Measurements from ENCODE around the gene COL4A2.
A peak's percentile ranks its signal among the peaks of the same experiment; 100 is the strongest.
"Not testable (repeated sequence)": the region's sequence is repeated elsewhere in the genome, so short reads cannot be mapped to it uniquely, and the experiment has no call there.

Gene COL4A2

GRCh38 chr13:110317496-110318195, 10.6 kb downstream of the COL4A2 start:
- no peak overlapping the region for H3K27ac ChIP-seq
- DNase-seq (ENCODE audit: low read depth, low spot score): no peak

DNA sequence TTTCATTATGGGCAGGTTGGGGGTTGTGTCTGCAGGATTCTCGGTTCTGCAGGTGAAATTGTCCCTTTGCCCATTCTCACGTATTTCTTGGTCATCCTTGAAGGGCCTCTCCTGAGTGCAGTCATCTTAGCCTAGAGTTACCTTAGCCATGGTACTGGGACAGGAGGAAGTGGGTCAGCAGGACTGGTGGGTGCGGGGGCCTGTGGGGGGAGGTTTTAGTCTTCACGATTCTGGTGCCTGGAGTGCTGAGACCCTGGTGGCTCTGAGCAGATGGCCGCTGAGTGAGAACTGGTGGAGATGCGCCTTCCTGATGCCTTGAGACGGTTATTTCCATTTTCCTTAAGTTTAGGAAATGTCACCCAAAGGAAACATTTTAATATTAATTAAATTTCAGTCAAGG, 11.8 kb downstream of the COL4A2 start:
- peak overlapping the region; percentile 89 for H3K27ac ChIP-seq
- no peak for DNase-seq (ENCODE audit: low read depth, low spot score)

GRCh38 chr13:110319397-110319773, 12.3 kb downstream of the COL4A2 start:
- DNase-seq (ENCODE audit: low read depth, low spot score): no peak
- H3K27ac ChIP-seq: peak overlapping the region; percentile 89

GRCh38 chr13:110319774-110320509, 12.9 kb downstream of the COL4A2 start:
- peak overlapping the region; percentile 89 for H3K27ac ChIP-seq
- no peak for DNase-seq (ENCODE audit: low read depth, low spot score)

GRCh38 chr13:110320645-110321044, 13.6 kb downstream of the COL4A2 start:
- DNase-seq (ENCODE audit: low read depth, low spot score): no peak
- H3K27ac ChIP-seq: peak overlapping the region; percentile 89

DNA sequence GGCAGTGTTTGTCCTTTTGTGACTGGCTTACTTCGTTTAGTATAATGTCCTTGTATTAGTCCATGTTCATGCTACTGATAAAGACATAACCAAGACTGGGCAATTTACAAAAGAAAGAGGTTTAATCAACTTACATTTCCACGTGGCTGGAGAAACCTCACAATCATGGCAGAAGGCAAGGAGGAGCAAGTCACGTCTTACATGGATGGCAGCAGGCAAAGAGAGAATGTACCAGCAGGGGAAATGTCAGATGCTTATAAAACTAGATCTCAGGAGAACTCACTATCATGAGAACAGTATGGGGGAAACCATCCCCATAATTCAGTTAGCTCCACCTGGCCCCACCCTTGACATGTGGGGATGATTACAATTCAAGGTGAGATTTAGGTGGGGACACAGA, 14.5 kb downstream of the COL4A2 start:
- H3K27ac ChIP-seq; DNase-seq (ENCODE audit: low read depth, low spot score): not testable (repeated sequence)

DNA sequence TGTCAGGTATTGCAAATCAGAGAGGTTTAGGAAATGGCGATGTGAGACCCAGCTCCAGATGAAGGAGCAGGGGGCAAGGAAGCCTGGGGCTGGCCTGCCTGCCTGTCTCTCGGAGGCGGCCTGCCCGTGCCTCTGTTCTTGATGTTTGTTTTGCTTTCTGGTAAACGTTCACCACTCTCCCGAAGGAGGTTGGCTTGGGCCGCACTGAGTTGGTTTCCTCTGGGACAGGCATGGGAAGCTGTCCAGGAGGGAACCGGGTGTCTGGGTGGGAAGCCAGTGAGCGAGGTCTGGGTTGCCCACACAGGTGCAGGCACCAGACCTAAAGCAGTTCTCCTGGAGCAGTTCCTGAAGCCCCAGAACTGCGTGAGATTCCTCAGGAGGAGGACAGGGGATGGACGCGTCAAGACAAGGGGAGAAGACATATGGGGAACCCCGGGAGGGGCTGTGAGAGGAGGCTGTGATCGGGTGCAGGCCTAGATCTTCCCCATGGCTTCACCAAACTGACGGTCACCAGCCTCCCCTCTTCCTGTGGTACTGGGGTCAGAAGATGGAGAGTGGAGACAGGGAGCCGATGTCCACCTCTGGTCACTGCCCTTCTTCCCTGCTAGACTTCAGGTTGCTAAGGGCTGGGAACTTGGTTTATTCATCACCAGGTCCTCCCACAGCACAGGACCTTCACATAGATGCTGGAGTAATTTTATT, 15.2 kb downstream of the COL4A2 start:
- no peak overlapping the region for H3K27ac ChIP-seq

DNA sequence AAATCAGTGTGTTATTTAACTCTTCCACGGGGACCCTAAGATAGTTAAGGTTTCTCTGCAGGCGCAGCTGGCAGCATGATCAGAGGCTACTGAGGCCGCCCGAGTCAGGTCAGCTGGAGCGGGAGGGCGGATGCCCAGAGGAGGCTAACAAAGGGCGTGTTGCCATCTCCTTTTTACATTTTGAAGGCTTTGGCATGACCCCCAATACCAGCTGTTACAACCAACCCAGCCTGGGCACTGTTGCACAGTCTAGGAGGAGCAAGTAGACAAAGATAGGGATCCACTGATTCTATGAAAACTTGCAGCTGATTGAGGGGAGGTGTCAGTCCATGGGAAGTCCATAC, 15.7 kb downstream of the COL4A2 start:
- no peak for DNase-seq (ENCODE audit: low read depth, low spot score)
- H3K27ac ChIP-seq: no peak overlapping the region

More for the DNA sequence above, 15.2 kb downstream of the COL4A2 start:
- no peak for DNase-seq (ENCODE audit: low read depth, low spot score)

- no peak overlapping the region for H3K27ac ChIP-seq
- no peak for DNase-seq (ENCODE audit: low read depth, low spot score)
Observed at GRCh38 chr13:110323172-110323891, 16.2 kb downstream of the COL4A2 start.

- no peak for DNase-seq (ENCODE audit: low read depth, low spot score)
- H3K27ac ChIP-seq: no peak overlapping the region
Observed at GRCh38 chr13:110324026-110324749, 17.1 kb downstream of the COL4A2 start.

GRCh38 chr13:110326263-110326904, 19.3 kb downstream of the COL4A2 start:
- no peak overlapping the region for H3K27ac ChIP-seq
- no peak for DNase-seq (ENCODE audit: low read depth, low spot score)

- DNase-seq (ENCODE audit: low read depth, low spot score): no peak
- no peak overlapping the region for H3K27ac ChIP-seq
Observed at GRCh38 chr13:110327051-110327721, 20.1 kb downstream of the COL4A2 start.

DNA sequence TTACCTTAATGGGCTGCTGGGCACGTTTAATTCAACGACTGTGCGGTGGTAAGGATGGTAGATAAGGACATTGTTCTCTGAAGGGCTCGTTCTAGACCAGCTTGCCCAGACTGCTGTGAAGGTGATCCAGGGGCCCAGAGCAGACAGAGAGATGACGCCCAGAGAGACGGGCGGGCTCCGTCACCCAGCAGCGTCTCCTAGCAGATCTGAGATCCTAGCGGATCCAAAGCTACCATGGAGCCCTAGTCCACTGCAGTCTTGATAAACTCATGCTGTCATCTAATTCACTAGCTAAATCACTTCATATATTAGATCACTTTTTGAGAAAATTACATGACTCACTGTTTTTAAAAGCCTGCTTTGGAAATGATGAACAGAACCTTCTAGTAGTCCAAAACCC, 21.5 kb downstream of the COL4A2 start:
- H3K27ac ChIP-seq: no peak overlapping the region
- no peak for DNase-seq (ENCODE audit: low read depth, low spot score)

GRCh38 chr13:110329258-110329657, 22.2 kb downstream of the COL4A2 start:
- no peak for DNase-seq (ENCODE audit: low read depth, low spot score)
- H3K27ac ChIP-seq: no peak overlapping the region

DNA sequence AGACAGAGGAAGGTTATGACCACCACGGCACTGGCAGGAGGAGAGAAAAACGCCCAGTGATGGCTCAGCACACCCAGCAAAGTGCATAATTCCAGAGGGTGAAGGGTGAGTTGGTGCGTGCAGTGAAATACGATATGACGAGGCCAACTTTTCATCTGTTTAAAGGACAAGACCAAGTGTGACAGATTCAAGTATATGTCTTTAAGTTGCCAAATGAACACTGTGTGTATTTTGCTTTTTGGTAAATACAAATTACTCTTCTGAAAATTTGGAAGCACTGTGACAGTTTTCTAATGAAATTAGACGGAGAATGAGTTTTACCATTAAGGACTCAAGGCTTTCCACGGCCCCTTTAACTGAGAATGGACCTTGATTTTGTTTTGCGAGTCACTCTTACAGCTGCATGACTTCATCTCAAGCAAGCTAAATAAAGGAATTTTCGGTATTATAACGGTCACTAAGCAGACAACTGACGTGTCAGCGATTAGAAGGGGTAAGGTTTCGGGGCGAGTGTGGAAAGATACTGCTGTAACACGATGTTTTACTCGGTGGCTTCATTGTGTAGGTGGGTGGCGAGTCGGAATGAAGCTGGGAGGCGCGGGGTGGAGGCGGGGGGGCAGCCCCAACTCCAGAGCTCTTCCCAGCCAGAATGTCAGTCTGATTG, 22.8 kb downstream of the COL4A2 start:
- H3K27ac ChIP-seq: no peak overlapping the region

DNA sequence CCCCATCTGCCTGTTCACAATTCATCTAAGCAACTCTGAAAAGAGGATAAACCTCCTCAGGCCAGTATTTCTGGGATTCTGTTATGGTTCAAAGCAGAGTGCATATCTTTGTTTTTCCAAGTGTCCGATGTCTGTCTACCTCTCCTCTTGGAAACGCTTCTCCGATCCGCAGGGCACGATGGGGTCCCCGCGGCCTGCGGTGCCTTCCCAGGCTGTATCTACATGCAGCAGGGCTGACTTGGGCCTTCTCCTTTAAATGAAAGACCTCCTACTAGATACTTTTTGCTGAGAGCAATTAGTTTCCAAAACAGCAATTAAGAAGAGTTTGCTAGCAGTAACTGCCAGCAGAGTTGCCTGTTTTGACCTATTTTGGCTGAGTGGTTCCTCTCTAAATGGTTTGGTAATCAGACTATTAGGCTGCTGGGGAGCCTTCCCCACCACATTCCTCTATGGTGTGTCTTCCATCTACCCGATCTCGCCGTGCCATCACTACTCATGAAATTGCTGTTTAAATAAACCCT, 23.5 kb downstream of the COL4A2 start:
- H3K27ac ChIP-seq: no peak overlapping the region

More for the DNA sequence above, 22.8 kb downstream of the COL4A2 start:
- DNase-seq (ENCODE audit: low read depth, low spot score): no peak

GRCh38 chr13:110331362-110331761, 24.3 kb downstream of the COL4A2 start:
- H3K27ac ChIP-seq: no peak overlapping the region
- no peak for DNase-seq (ENCODE audit: low read depth, low spot score)

More for the DNA sequence above, 23.5 kb downstream of the COL4A2 start:
- no peak for DNase-seq (ENCODE audit: low read depth, low spot score)

DNA sequence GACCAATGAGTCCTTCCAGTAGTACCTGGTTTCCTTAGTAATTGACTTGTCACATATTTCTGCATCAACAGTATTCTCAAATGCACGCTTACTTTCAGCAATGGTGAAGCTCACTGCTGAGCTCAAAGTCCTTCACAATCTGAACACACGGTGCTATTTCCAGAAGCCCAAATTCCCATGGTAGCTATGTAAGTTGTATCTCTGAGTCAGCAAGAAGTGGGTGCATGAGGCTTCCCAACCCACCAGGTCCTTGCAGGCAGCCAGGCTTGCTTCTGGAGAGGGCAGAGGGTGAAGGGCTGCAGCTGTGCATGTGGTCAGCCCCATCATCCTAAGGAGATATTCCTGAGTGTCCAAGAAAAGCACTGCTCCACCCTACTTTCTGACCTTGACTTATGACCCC, 25.7 kb downstream of the COL4A2 start:
- no peak overlapping the region for H3K27ac ChIP-seq
- DNase-seq (ENCODE audit: low read depth, low spot score): no peak
